Nucleus accumbens (tissue), 56 donors: Measurements from ENCODE around the gene TMEM170B.
"Not testable (repeated sequence)": the region's sequence is repeated elsewhere in the genome, so short reads cannot be mapped to it uniquely, and the experiment has no call there.

ENCODE experiments used
- DNase-seq, 56 donors: peaks; one replicate each; lab custom pipeline; 2025; lab: John Stamatoyannopoulos, UW

TMEM170B gene

GRCh38 chr6:11527274-11527870, 10.2 kb upstream of the TMEM170B start:
- no peak for DNase-seq

- no peak for DNase-seq
Measured at GRCh38 chr6:11528996-11529395, 8.6 kb upstream of the TMEM170B start.

- no peak for DNase-seq
Measured at GRCh38 chr6:11532097-11532496, 5.5 kb upstream of the TMEM170B start.

GRCh38 chr6:11534561-11534960, 3.0 kb upstream of the TMEM170B start:
- DNase-seq = no peak

GRCh38 chr6:11535801-11536230, 1.7 kb upstream of the TMEM170B start:
- no peak for DNase-seq

GRCh38 chr6:11536795-11537194, 754 bp upstream of the TMEM170B start:
- peak in 21 of 56 donors; percentile 3 to 58 (median 28) for DNase-seq

- DNase-seq = peak in 35 of 56 donors; percentile 14 to 61 (median 35)
Measured at GRCh38 chr6:11538052-11538818, 686 bp downstream of the TMEM170B start.

- no peak for DNase-seq
Measured at GRCh38 chr6:11538819-11539468, 1.4 kb downstream of the TMEM170B start.

- no peak for DNase-seq
Measured at GRCh38 chr6:11542863-11543262, 5.3 kb downstream of the TMEM170B start.

GRCh38 chr6:11543919-11544518, 6.5 kb downstream of the TMEM170B start:
- no peak for DNase-seq

GRCh38 chr6:11547846-11548245, 10.3 kb downstream of the TMEM170B start:
- not testable (repeated sequence) for DNase-seq

- not testable (repeated sequence) for DNase-seq
Measured at GRCh38 chr6:11548578-11548977, 11.0 kb downstream of the TMEM170B start.

GRCh38 chr6:11551053-11551452, 13.5 kb downstream of the TMEM170B start:
- no peak for DNase-seq

GRCh38 chr6:11552442-11552841, 14.9 kb downstream of the TMEM170B start:
- no peak for DNase-seq

- DNase-seq = no peak
Measured at GRCh38 chr6:11553824-11554223, 16.3 kb downstream of the TMEM170B start.

GRCh38 chr6:11556309-11556708, 18.8 kb downstream of the TMEM170B start:
- DNase-seq = no peak

GRCh38 chr6:11563793-11564192, 26.2 kb downstream of the TMEM170B start:
- DNase-seq = no peak

- no peak for DNase-seq
Measured at GRCh38 chr6:11566609-11567008, 29.1 kb downstream of the TMEM170B start.

- DNase-seq = no peak
Measured at GRCh38 chr6:11571073-11571472, 33.5 kb downstream of the TMEM170B start.

- DNase-seq = peak in 36 of 56 donors; percentile 2 to 71 (median 18)
Measured at GRCh38 chr6:11575408-11576033, 38.0 kb downstream of the TMEM170B start.
